Measurements from ENCODE around the gene TIE1. TPM values are rescaled to one million over a fixed set of nuclear protein-coding genes. Genes with fewer than 3 reads are reported as not detected.

TIE1 gene
- total RNA-seq, 2 donors from 2014 or later: 23.6 to 51.7 TPM

- Histone ChIP-seq H3K36me3 (no peaks in the 10 kb centered on the region), H3K27ac (no peak overlapping the region), H3K9me3 (peaks cover 0 to 14% of the 10 kb centered on the region in 2 donors), H3K4me3 (no peak overlapping the region), H3K4me1 (no peaks in the 10 kb centered on the region), H3K27me3 (no peaks in the 10 kb centered on the region)
- TF ChIP-seq, protein P1, sequence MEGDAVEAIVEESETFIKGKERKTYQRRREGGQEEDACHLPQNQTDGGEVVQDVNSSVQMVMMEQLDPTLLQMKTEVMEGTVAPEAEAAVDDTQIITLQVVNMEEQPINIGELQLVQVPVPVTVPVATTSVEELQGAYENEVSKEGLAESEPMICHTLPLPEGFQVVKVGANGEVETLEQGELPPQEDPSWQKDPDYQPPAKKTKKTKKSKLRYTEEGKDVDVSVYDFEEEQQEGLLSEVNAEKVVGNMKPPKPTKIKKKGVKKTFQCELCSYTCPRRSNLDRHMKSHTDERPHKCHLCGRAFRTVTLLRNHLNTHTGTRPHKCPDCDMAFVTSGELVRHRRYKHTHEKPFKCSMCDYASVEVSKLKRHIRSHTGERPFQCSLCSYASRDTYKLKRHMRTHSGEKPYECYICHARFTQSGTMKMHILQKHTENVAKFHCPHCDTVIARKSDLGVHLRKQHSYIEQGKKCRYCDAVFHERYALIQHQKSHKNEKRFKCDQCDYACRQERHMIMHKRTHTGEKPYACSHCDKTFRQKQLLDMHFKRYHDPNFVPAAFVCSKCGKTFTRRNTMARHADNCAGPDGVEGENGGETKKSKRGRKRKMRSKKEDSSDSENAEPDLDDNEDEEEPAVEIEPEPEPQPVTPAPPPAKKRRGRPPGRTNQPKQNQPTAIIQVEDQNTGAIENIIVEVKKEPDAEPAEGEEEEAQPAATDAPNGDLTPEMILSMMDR (IDR thresholded peaks at IDR 0.05): no peak
- no peak for DNase-seq (ENCODE audit: low spot score)
These were observed 20.6 kb downstream of the TIE1 start for GRCh38 chr1:43321331-43321891.

DNA sequence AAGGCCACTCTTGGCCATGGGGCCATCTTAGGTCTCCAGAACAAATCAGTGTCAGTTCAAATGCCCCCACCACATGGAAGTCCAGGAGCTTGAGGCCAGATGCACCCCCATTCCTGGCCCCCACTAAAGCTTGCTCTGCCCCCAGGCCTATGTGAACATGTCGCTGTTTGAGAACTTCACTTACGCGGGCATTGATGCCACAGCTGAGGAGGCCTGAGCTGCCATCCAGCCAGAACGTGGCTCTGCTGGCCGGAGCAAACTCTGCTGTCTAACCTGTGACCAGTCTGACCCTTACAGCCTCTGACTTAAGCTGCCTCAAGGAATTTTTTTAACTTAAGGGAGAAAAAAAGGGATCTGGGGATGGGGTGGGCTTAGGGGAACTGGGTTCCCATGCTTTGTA, 21.7 kb downstream of the TIE1 start:
- Histone ChIP-seq H3K4me1 (no peaks in the 10 kb centered on the region), H3K27ac (no peak overlapping the region), H3K9me3 (peaks cover 0 to 14% of the 10 kb centered on the region in 2 donors), H3K4me3 (no peak overlapping the region), H3K27me3 (no peaks in the 10 kb centered on the region), H3K36me3 (no peaks in the 10 kb centered on the region)
- TF ChIP-seq, protein P1 (IDR thresholded peaks at IDR 0.05): no peak
- DNase-seq (ENCODE audit: low spot score): no peak

GRCh38 chr1:43324810-43325209, 24.0 kb downstream of the TIE1 start:
- TF ChIP-seq, protein P1 (IDR thresholded peaks at IDR 0.05): no peak
- Histone ChIP-seq H3K9me3 (peaks cover 0 to 18% of the 10 kb centered on the region in 2 donors), H3K4me3 (no peak overlapping the region), H3K36me3 (no peaks in the 10 kb centered on the region), H3K27ac (no peak overlapping the region), H3K27me3 (no peaks in the 10 kb centered on the region), H3K4me1 (peaks cover 0 to 6% of the 10 kb centered on the region in 2 donors)
- no peak for DNase-seq (ENCODE audit: low spot score)

DNA sequence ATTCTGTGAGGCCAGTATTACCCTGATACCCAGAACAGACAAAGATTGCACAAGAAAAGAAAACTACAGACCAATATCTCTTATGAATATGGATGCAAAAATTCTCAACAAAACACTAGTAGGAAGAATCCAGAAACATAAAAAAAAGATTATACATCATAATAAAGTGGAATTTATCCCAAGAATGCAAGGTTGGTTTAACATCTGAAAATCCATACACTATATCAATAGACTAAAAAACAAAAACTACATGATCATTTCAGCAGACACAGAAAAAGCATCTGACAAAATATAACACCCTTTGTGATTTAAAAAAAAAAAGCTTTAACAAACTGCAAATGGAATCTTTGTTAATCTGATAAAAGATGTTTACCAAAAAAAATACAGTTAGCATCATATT, 24.6 kb downstream of the TIE1 start:
- H3K4me3 ChIP-seq: no peak overlapping the region
- no peak for DNase-seq (ENCODE audit: low spot score)
- H3K36me3 ChIP-seq: no peaks in the 10 kb centered on the region
- H3K9me3 ChIP-seq: peaks cover 0 to 18% of the 10 kb centered on the region in 2 donors
- H3K4me1 ChIP-seq: peaks cover 0 to 12% of the 10 kb centered on the region in 2 donors
- H3K27ac ChIP-seq: no peak overlapping the region
- H3K27me3 ChIP-seq: no peaks in the 10 kb centered on the region
- TF ChIP-seq, protein P1 (IDR thresholded peaks at IDR 0.05): no peak

DNA sequence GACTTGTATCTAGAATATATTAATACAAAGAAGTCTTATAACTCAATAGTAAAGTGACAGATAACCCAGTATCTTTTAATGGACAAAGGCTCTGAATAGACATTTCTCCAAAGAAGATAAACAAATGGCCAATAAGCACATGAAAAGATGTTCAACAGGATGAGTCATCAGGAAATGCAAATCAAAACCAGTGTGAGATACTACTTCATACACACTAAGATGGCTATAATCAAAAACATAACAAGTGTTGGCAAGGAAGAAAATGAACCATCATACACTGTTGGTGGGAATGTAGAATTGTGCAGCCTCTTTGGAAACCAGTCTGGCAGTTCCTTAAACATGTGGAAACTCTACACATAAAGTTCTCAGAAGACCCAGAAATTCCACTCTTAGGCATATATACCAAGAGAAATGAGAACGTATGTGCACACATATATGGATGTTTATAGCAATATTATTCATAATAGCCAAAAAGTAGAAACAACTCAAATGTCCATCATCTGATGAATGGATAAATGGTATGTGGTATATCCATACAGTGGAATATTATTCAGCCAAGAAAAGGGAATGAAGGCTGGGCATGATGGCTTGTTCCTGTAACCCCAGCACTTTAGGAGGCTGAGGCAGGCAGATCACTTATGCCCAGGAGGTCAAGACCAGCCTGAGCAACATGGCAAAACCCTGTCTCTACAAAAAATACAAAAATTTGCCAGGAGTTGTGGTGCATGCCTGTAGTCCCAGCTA, 26.9 kb downstream of the TIE1 start:
- TF ChIP-seq, protein P1 (IDR thresholded peaks at IDR 0.05): no peak
- no peaks in the 10 kb centered on the region for H3K36me3 ChIP-seq
- no peak for DNase-seq (ENCODE audit: low spot score)

More for the DNA sequence above, 26.9 kb downstream of the TIE1 start:
- Histone ChIP-seq H3K27me3 (no peaks in the 10 kb centered on the region), H3K4me3 (no peak overlapping the region), H3K27ac (no peak overlapping the region), H3K4me1 (peaks cover 0 to 17% of the 10 kb centered on the region in 2 donors), H3K9me3 (peaks cover 0 to 18% of the 10 kb centered on the region in 2 donors)
